Measurements from ENCODE around the gene ADGRD2. TPM values are rescaled to one million over a fixed set of nuclear protein-coding genes. Genes with fewer than 3 reads are reported as not detected.

The ADGRD2 gene
- total RNA-seq, 1 experiment from 2014 or later, result 1.5 TPM

DNA sequence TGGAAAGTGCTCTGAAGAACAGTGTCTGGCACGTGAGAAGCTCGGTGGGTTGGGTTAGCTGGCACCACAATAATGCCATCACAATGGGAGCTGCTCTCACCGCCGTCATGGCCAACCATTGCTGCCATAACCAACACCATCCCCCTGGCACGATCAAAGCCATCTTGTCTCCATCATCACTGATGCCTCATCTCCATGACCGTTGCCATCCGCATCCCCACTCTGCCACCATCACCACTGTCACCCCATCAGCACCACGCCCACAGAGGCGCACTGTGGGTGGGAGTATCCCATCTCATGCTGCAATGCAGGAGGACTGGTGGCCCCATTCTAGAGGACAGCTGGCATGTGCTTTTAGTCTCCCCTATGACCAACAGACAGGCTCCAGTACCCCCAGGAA, 33.2 kb downstream of the ADGRD2 start:
- Histone ChIP-seq H3K79me2 (ENCODE audit: insufficient read depth, low read length) (no peaks in the 10 kb centered on the region), H2BK15ac (ENCODE audit: low read depth, low read length) (no peak overlapping the region)
- TF ChIP-seq, protein P1, sequence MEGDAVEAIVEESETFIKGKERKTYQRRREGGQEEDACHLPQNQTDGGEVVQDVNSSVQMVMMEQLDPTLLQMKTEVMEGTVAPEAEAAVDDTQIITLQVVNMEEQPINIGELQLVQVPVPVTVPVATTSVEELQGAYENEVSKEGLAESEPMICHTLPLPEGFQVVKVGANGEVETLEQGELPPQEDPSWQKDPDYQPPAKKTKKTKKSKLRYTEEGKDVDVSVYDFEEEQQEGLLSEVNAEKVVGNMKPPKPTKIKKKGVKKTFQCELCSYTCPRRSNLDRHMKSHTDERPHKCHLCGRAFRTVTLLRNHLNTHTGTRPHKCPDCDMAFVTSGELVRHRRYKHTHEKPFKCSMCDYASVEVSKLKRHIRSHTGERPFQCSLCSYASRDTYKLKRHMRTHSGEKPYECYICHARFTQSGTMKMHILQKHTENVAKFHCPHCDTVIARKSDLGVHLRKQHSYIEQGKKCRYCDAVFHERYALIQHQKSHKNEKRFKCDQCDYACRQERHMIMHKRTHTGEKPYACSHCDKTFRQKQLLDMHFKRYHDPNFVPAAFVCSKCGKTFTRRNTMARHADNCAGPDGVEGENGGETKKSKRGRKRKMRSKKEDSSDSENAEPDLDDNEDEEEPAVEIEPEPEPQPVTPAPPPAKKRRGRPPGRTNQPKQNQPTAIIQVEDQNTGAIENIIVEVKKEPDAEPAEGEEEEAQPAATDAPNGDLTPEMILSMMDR (conservative IDR thresholded peaks at IDR 0.05), result no peak

More for the DNA sequence above, 33.2 kb downstream of the ADGRD2 start:
- no peak overlapping the region for H3K14ac ChIP-seq (ENCODE audit: insufficient read depth, low read length)
- peaks cover 24 to 58% of the 10 kb centered on the region in 2 experiments for H3K4me1 Mint-ChIP-seq
- no peak overlapping the region for H3K4ac ChIP-seq (ENCODE audit: low read depth, low read length)
- H4K5ac ChIP-seq (ENCODE audit: insufficient read length, low read depth, low read length), result no peak overlapping the region
- H3K27ac ChIP-seq (ENCODE audit: insufficient read length, low read depth, low read length), result no peak overlapping the region
- no peak overlapping the region for H2BK120ac ChIP-seq (ENCODE audit: low read depth, low read length, poor library complexity, severe bottlenecking)
- H3K4me1 ChIP-seq (ENCODE audit: insufficient read depth, low read length), result no peaks in the 10 kb centered on the region
- H2BK12ac ChIP-seq (ENCODE audit: insufficient read length, low read depth, low read length), result no peak overlapping the region
- peaks cover 56% of the 10 kb centered on the region for H3K27me3 Mint-ChIP-seq (ENCODE audit: low read depth)
- no peaks in the 10 kb centered on the region; a peak in 1 of 7 replicates for H3K36me3 Mint-ChIP-seq (ENCODE audit: insufficient read depth in 1 of 3, low read depth in 3 of 3)
- peaks cover 2 to 4% of the 10 kb centered on the region in 2 experiments; a peak in 2 of 5 replicates for H3K9me3 Mint-ChIP-seq
- no peaks in the 10 kb centered on the region for H3K9me3 ChIP-seq (ENCODE audit: control insufficient read depth, low read depth, low read length)
- H3K4me2 ChIP-seq (ENCODE audit: insufficient read depth, insufficient read length, low read length), result no peak overlapping the region
- WGBS (ENCODE audit: extremely low coverage, insufficient read length, low lambda C conversion rate), result no CpG with 5 or more reads among the region's 9 CpGs
- H4K20me1 ChIP-seq (ENCODE audit: control insufficient read depth, insufficient read depth, insufficient read length), result peaks cover 3% of the 10 kb centered on the region
- no peak overlapping the region for H3K4me3 Mint-ChIP-seq
- no peak overlapping the region for H4K91ac ChIP-seq (ENCODE audit: insufficient read length, low read depth, low read length)
- H3K23me2 ChIP-seq (ENCODE audit: insufficient read length, low read depth, low read length, poor library complexity, severe bottlenecking), result peaks cover 4% of the 10 kb centered on the region
- H3K56ac ChIP-seq (ENCODE audit: insufficient read length, low read depth, low read length), result no peak overlapping the region
- H3T11ph ChIP-seq (ENCODE audit: low read length), result no peak overlapping the region
- no peak overlapping the region for H2BK5ac ChIP-seq (ENCODE audit: insufficient read length, low read length)
- no peak overlapping the region for H4K8ac ChIP-seq (replicated peaks; ENCODE audit: insufficient read length, low read depth, low read length)
- no peak overlapping the region for H2AFZ ChIP-seq (ENCODE audit: low read length)
- peaks cover 3% of the 10 kb centered on the region; the same call in 1 of the 2 replicates for H3K27me3 ChIP-seq (ENCODE audit: insufficient read depth, low read length)
- H3K79me1 ChIP-seq (ENCODE audit: insufficient read depth, low read depth, low read length, poor library complexity, severe bottlenecking), result no peaks in the 10 kb centered on the region
- no peak overlapping the region for H3K9ac ChIP-seq (ENCODE audit: extremely low read depth, insufficient read length, low read length)
- no peak for DNase-seq
- H2BK20ac ChIP-seq (ENCODE audit: low read depth, low read length, poor library complexity, severe bottlenecking), result no peak overlapping the region
- H3K18ac ChIP-seq (ENCODE audit: insufficient read length, low read depth, low read length), result no peak overlapping the region
- H3K27ac Mint-ChIP-seq, result no peak overlapping the region
- no peak overlapping the region for H2AK5ac ChIP-seq (ENCODE audit: insufficient read length, low read length)
- no peak overlapping the region for H3K23ac ChIP-seq (ENCODE audit: insufficient read length, low read depth, low read length)

All from H9 (cell line).